H1 (cell line): ENCODE measurements around the gene CD44. TPM values are rescaled to one million over a fixed set of nuclear protein-coding genes. Genes with fewer than 3 reads are reported as not detected.

Source experiments
- CTCF ChIA-PET: fragments of 300-600 bp; sonication (Branson Sonifier 250); formaldehyde crosslinking; loops from one replicate; lab custom pipeline; 2021; ENCODE audit not compliant: partially characterized antibody; lab: Charles Lee
- POLR2A ChIA-PET: fragments of 300-600 bp; sonication (Branson Sonifier 250); formaldehyde crosslinking; loops from one replicate; lab custom pipeline; 2021; ENCODE audit warnings: inconsistent platforms; ENCODE audit not compliant: partially characterized antibody; lab: Charles Lee
- DNase-seq, 2 experiments: peaks; one replicate each; pipeline versions ENCODE4 v3.0.0 to v3.0.0-alpha.2; 2010 to 2022; ENCODE audit warnings: low spot score in 2 of 2, low read depth in 1 of 2, mixed read lengths in 1 of 2
- FAIRE-seq: peaks from 2 replicates; lab custom pipeline; 2011; peaks lifted over from hg19 to GRCh38; lab: Jason Lieb, UNC
- H2AFZ ChIP-seq: 2 replicates; pipeline ENCODE4 v1.8.1; 2012; ENCODE audit warnings: low read length, inconsistent platforms
- H2AK5ac ChIP-seq: 2 replicates; pipeline ENCODE4 v1.6.1; 2013; ENCODE audit warnings: low read depth, low read length
- H2BK120ac ChIP-seq: replicated peaks from 2 replicates; pipeline ENCODE3; 2013; ENCODE audit warnings: low read depth, low read length, inconsistent platforms
- H2BK12ac ChIP-seq: 2 replicates; pipeline ENCODE4 v1.6.1; 2013; ENCODE audit warnings: low read depth, low read length
- H2BK15ac ChIP-seq: 2 replicates; pipeline ENCODE4 v1.6.1; 2013; ENCODE audit warnings: low read length
- H2BK20ac ChIP-seq: 2 replicates; pipeline ENCODE4 v1.6.1; 2013; ENCODE audit warnings: low read length
- H2BK5ac ChIP-seq: 2 replicates; pipeline ENCODE4 v1.6.1; 2013; ENCODE audit warnings: low read depth, low read length
- H3K14ac ChIP-seq: 2 replicates; pipeline ENCODE4 v1.6.1; 2013; ENCODE audit warnings: inconsistent platforms; ENCODE audit not compliant: insufficient read length
- H3K18ac ChIP-seq: 2 replicates; pipeline ENCODE4 v1.6.1; 2013; ENCODE audit warnings: low read length; ENCODE audit errors: extremely low read depth
- H3K23ac ChIP-seq: 2 replicates; pipeline ENCODE4 v1.6.1; 2013; ENCODE audit warnings: inconsistent platforms; ENCODE audit not compliant: insufficient read length
- H3K23me2 ChIP-seq: 2 replicates; pipeline ENCODE4 v1.6.1; 2013; ENCODE audit warnings: low read depth, low read length
- H3K27ac ChIP-seq: 2 replicates; pipeline ENCODE4 v1.6.1; 2011; ENCODE audit warnings: low read depth, low read length, inconsistent platforms
- H3K27me3 ChIP-seq, 4 experiments: replicated peaks in 1 of 4; 1 replicate in 1 of 4; 2 replicates in 3 of 4; pipeline versions ENCODE4 v1.6.1 to v1.8.1; 2011 to 2013; ENCODE audit warnings: low read length in 3 of 4, mild to moderate bottlenecking in 3 of 4, inconsistent platforms in 2 of 4, mixed read lengths in 2 of 4, moderate library complexity in 1 of 4; ENCODE audit not compliant: control insufficient read depth in 3 of 4, insufficient read depth in 3 of 4; ENCODE audit errors: extremely low read depth in 1 of 4
- H3K36me3 ChIP-seq, 4 experiments: 2 replicates each; pipeline versions ENCODE4 v1.6.1 to v1.8.1; 2011 to 2013; ENCODE audit warnings: mild to moderate bottlenecking in 4 of 4, low read length in 3 of 4, moderate library complexity in 2 of 4, control low read depth in 1 of 4, inconsistent platforms in 1 of 4; ENCODE audit not compliant: insufficient read depth in 4 of 4, control insufficient read depth in 2 of 4
- H3K4ac ChIP-seq: replicated peaks from 2 replicates; pipeline ENCODE3; 2013; ENCODE audit warnings: low read length, low read depth, mixed read lengths, inconsistent platforms; ENCODE audit not compliant: insufficient read length
- H3K4me1 ChIP-seq, 4 experiments: replicated peaks in 1 of 4; 1 replicate in 1 of 4; 2 replicates in 3 of 4; pipeline versions ENCODE4 v1.6.1 to v1.8.1; 2011 to 2013; ENCODE audit warnings: low read length in 3 of 4, inconsistent platforms in 2 of 4, mixed read lengths in 1 of 4; ENCODE audit not compliant: insufficient read depth in 4 of 4, control insufficient read depth in 3 of 4
- H3K4me2 ChIP-seq, 2 experiments: 2 replicates each; pipeline versions ENCODE4 v1.6.1 to v1.8.1; 2011 to 2013; ENCODE audit warnings: low read depth in 2 of 2, low read length in 2 of 2, control low read depth in 1 of 2, inconsistent platforms in 1 of 2, mild to moderate bottlenecking in 1 of 2; ENCODE audit not compliant: insufficient read depth in 1 of 2
- H3K4me3 ChIP-seq, 4 experiments: fragments of 200-600, 300-600 bp in 1 of 4; sonication (generic), shearing (Covaris generic), sonication (Bioruptor Twin) in 1 of 4; 2 replicates each; pipeline versions ENCODE4 v1.5.1 to v1.8.1; 2011 to 2016; ENCODE audit warnings: low read length in 4 of 4, low read depth in 3 of 4, control low read depth in 2 of 4, inconsistent platforms in 2 of 4, mild to moderate bottlenecking in 2 of 4, mixed read lengths in 1 of 4, moderate library complexity in 1 of 4; ENCODE audit not compliant: insufficient read depth in 2 of 4; ENCODE audit errors: extremely low read depth in 1 of 4
- H3K56ac ChIP-seq: replicated peaks from 2 replicates; pipeline ENCODE3; 2013; ENCODE audit warnings: low read depth, mild to moderate bottlenecking, mixed read lengths, low read length, inconsistent platforms; ENCODE audit not compliant: insufficient read length
- H3K79me1 ChIP-seq: 2 replicates; pipeline ENCODE4 v1.6.1; 2013; ENCODE audit warnings: low read depth, low read length, control low read depth
- H3K79me2 ChIP-seq, 2 experiments: 2 replicates each; pipeline versions ENCODE4 v1.6.1 to v1.8.1; 2012 to 2013; ENCODE audit warnings: low read length in 2 of 2, mild to moderate bottlenecking in 2 of 2, inconsistent platforms in 1 of 2; ENCODE audit not compliant: insufficient read depth in 2 of 2, control insufficient read depth in 1 of 2
- H3K9ac ChIP-seq, 4 experiments: replicated peaks in 1 of 4; 1 replicate in 1 of 4; 2 replicates in 3 of 4; pipeline versions ENCODE4 v1.6.1 to v1.8.1; 2011 to 2013; ENCODE audit warnings: low read depth in 3 of 4, low read length in 3 of 4, control low read depth in 2 of 4, mild to moderate bottlenecking in 2 of 4, moderate library complexity in 2 of 4, inconsistent platforms in 1 of 4; ENCODE audit errors: extremely low read depth in 1 of 4
- H3K9me3 ChIP-seq, 2 experiments: 2 replicates each; pipeline versions ENCODE4 v1.6.1 to v1.8.1; 2012 to 2013; ENCODE audit warnings: mild to moderate bottlenecking in 2 of 2, moderate library complexity in 2 of 2, control low read depth in 1 of 2, inconsistent platforms in 1 of 2, low read depth in 1 of 2, low read length in 1 of 2, mixed read lengths in 1 of 2; ENCODE audit not compliant: insufficient read depth in 2 of 2
- H4K20me1 ChIP-seq, 2 experiments: replicated peaks in 1 of 2; 2 replicates each; pipeline versions ENCODE3 to v1.8.1; 2011 to 2013; ENCODE audit warnings: inconsistent platforms in 2 of 2, low read length in 2 of 2, mild to moderate bottlenecking in 1 of 2; ENCODE audit not compliant: insufficient read depth in 2 of 2, control insufficient read depth in 1 of 2
- H4K5ac ChIP-seq: 2 replicates; pipeline ENCODE4 v1.6.1; 2013; ENCODE audit warnings: low read length, low read depth, mixed read lengths, inconsistent platforms; ENCODE audit not compliant: insufficient read length
- H4K8ac ChIP-seq: 2 replicates; pipeline ENCODE4 v1.8.0; 2013; ENCODE audit warnings: mild to moderate bottlenecking, moderate library complexity, low read length, inconsistent platforms; ENCODE audit not compliant: insufficient read depth; ENCODE audit errors: extremely low read depth
- H4K91ac ChIP-seq: replicated peaks from 2 replicates; pipeline ENCODE3; 2013; ENCODE audit warnings: low read length, mixed read lengths, inconsistent platforms; ENCODE audit not compliant: insufficient read length
- RFX5 ChIP-seq: IDR thresholded peaks from 2 replicates; pipeline ENCODE4 v1.6.1; 2011; ENCODE audit warnings: low read depth, low read length, improper control_type of control experiment, borderline replicate concordance
- WGBS, 2 experiments: shearing (Covaris generic) in 1 of 2; methylation state at CpG; one replicate each; pipeline versions ENCODE4 v1.1.6 to v1.1.7; 2013 to 2015; ENCODE audit warnings: low lambda C conversion rate in 2 of 2, mixed read lengths in 2 of 2, inconsistent platforms in 1 of 2, low coverage in 1 of 2, missing lambda C conversion rate in 1 of 2; ENCODE audit not compliant: insufficient replicate concordance in 2 of 2, insufficient coverage in 1 of 2, insufficient read length in 1 of 2; ENCODE audit errors: extremely low coverage in 1 of 2, missing lambda C conversion rate in 1 of 2; 5-methylcytosine and 5-hydroxymethylcytosine counted together
- polyA plus RNA-seq, 7 experiments: library from polyadenylated mRNA; depleted of rRNA in 3 of 7; stranded (reverse) in 5 of 7; unstranded in 2 of 7; fragments of >200 nt in 5 of 7; fragments of 200-250 nt in 2 of 7; gene quantifications; 1 replicate in 5 of 7; 2 replicates in 1 of 7; 4 replicates in 1 of 7; pipeline versions ENCODE4 v1.2.1 to v1.2.3, GENCODE V29; 2011 to 2013; ENCODE audit warnings: missing spikeins in 2 of 7, mixed read lengths in 2 of 7
- total RNA-seq: library from RNA; stranded (reverse); fragmentation: NEBNext Ultra II Directional; extraction: Animal tissue kit (Norgen Biotek cat#: 25700); gene quantifications from 2 replicates; pipeline ENCODE4 v1.2.1, GENCODE V29; 2021

Gene CD44
- total and polyA plus RNA-seq, 2 of the 8 experiments (the other 6 are each of a cell fraction or from before 2014, with no cell fraction given), result 11.8 to 13.7 TPM

DNA sequence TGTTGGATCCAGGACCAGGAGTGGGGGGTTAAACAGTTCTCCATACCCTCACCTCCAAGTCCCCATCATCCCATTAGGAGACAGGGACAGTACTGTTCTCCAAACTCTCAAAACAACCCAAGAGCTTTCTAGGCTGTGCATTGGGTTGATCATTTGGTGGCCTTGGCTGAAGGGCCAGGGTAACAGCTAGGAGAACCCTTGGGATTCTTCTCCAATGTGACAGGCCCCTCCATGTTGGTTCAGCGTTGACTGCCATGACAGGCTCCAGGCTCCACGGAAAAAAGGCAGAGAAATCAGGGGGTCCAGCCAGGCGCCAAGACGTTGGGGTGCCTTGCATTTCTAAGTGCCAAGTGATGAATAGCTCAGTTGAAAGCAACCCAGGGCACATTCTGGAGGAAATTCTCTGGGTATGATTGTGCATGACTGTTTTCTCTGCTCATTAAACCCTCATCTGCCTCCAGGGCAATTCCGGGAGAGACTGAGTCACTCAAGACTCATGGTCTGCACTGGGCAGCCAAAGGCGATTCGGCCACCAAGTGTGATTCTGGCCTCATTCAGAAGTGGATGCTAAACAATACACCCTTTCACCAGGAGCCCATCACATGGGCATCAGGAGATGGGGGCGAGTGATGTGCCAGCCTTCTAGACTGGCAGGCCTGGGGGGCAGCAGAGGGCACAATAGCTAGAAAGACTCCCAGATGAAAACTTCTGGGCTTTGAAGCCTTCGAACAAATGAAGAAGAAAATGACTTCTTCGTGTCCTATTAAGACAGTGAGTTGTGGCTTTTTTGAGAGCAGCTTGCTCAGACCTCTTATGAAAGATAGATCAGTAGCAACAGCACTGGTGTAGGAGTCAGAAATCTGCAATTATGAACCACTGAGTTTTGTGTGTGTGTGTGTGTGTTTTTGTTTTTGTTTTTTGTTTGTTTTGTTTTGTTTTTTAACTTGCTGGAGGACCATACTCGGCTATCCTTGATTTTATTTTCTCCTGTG is 27.7 kb downstream of the CD44 start:
- Histone ChIP-seq H2BK20ac (no peak overlapping the region), H3K36me3 (no peaks in the 10 kb centered on the region), H2AFZ (no peak overlapping the region), H3K27ac (no peak overlapping the region), H3K4me3 (no peak overlapping the region), H3K4ac (no peak overlapping the region), H3K23ac (no peak overlapping the region), H4K8ac (no peak overlapping the region), H3K4me1 (peaks cover 2 to 9% (median 6%) of the 10 kb centered on the region in 4 experiments; a peak in 5 of 7 replicates), H2BK5ac (no peak overlapping the region), H4K20me1 (no peaks in the 10 kb centered on the region), H3K9me3 (no peaks in the 10 kb centered on the region), H3K79me2 (no peaks in the 10 kb centered on the region), H4K5ac (no peak overlapping the region), H3K14ac (no peak overlapping the region), H4K91ac (no peak overlapping the region), H3K27me3 (no peaks in the 10 kb centered on the region), H3K9ac (no peak overlapping the region), H3K23me2 (no peaks in the 10 kb centered on the region), H3K4me2 (no peak overlapping the region), H3K56ac (no peak overlapping the region), H2AK5ac (no peak overlapping the region), H2BK12ac (no peak overlapping the region), H2BK15ac (no peak overlapping the region), H2BK120ac (no peak overlapping the region), H3K79me1 (no peaks in the 10 kb centered on the region), H3K18ac (no peak overlapping the region)
- WGBS, 2 experiments, result 82% methylated on average over 11 of the region's 11 CpGs; no CpG with 5 or more reads in 1 of the 2 experiments
- CTCF ChIA-PET, result interaction anchor here (0.6 to 3.5 kb wide), 7 partner anchors 9 to 269 kb away, joined by 3 to 11 read pairs (median 3); partner anchors contain the start of gene CD44
- POLR2A ChIA-PET, result no interaction called here
- DNase-seq (no peak), FAIRE-seq (no peak)
- TF ChIP-seq RFX5, result no peak
